Liver (tissue), 9 donors: ENCODE data around the gene TTC7B. TPM values are rescaled to one million over a fixed set of nuclear protein-coding genes. Genes with fewer than 3 reads are reported as not detected.

ENCODE experiments used
- DNase-seq: peaks from one replicate; pipeline ENCODE4 v3.0.0-alpha.2; 2017; ENCODE audit warnings: low spot score
- H3K27ac ChIP-seq, 2 donors: one replicate each; pipeline ENCODE4 v1.7.0; 2013; ENCODE audit warnings: inconsistent platforms in 2 of 2, low read length in 2 of 2, control low read depth in 1 of 2, low read depth in 1 of 2, mild to moderate bottlenecking in 1 of 2
- H3K27me3 ChIP-seq, 4 donors: one replicate each; pipeline versions ENCODE4 v1.6.1 to v1.7.0; 2013; ENCODE audit warnings: low read length in 3 of 4, inconsistent platforms in 1 of 4, mild to moderate bottlenecking in 1 of 4, moderate library complexity in 1 of 4; ENCODE audit not compliant: control insufficient read depth in 4 of 4, insufficient read depth in 4 of 4
- H3K36me3 ChIP-seq, 4 donors: one replicate each; pipeline versions ENCODE4 v1.6.1 to v1.7.0; 2013; ENCODE audit warnings: low read length in 3 of 4, mild to moderate bottlenecking in 3 of 4, low read depth in 1 of 4, moderate library complexity in 1 of 4; ENCODE audit not compliant: control insufficient read depth in 4 of 4, insufficient read depth in 3 of 4
- H3K4me1 ChIP-seq, 4 donors: one replicate each; pipeline versions ENCODE4 v1.6.1 to v1.7.0; 2013; ENCODE audit warnings: low read length in 3 of 4, mild to moderate bottlenecking in 3 of 4, moderate library complexity in 1 of 4; ENCODE audit not compliant: control insufficient read depth in 4 of 4, insufficient read depth in 4 of 4
- H3K4me3 ChIP-seq, 3 donors: one replicate each; pipeline versions ENCODE4 v1.6.1 to v1.7.0; 2013; ENCODE audit warnings: low read length in 3 of 3, control low read depth in 1 of 3, low read depth in 1 of 3, mild to moderate bottlenecking in 1 of 3
- H3K9ac ChIP-seq, 2 donors: one replicate each; pipeline ENCODE4 v1.7.0; 2013; ENCODE audit warnings: low read length in 2 of 2, mild to moderate bottlenecking in 2 of 2, moderate library complexity in 2 of 2, control low read depth in 1 of 2, low read depth in 1 of 2
- H3K9me3 ChIP-seq, 4 donors: one replicate each; pipeline versions ENCODE4 v1.6.1 to v1.7.0; 2013; ENCODE audit warnings: low read length in 3 of 4; ENCODE audit not compliant: control insufficient read depth in 4 of 4
- ATF3 ChIP-seq: IDR thresholded peaks from 2 replicates; pipeline ENCODE4 v1.6.1; 2016; ENCODE audit warnings: antibody characterized with exemption
- CTCF ChIP-seq: fragments of 150-350 bp; IDR thresholded peaks from 2 replicates; pipeline ENCODE4 v1.5.1; 2017; ENCODE audit warnings: improper control_type of control experiment, low read depth, low read length; ENCODE audit not compliant: missing input control
- EGR1 ChIP-seq, 2 donors: IDR thresholded peaks; 2 replicates each; pipeline ENCODE4 v1.6.1; 2016 to 2018; ENCODE audit warnings: antibody characterized with exemption in 2 of 2, low read depth in 2 of 2
- FOXA1 ChIP-seq: IDR thresholded peaks from 2 replicates; pipeline ENCODE4 v1.6.1; 2016; ENCODE audit warnings: antibody characterized with exemption
- FOXA2 ChIP-seq: IDR thresholded peaks from 2 replicates; pipeline ENCODE4 v1.6.1; 2016; ENCODE audit warnings: antibody characterized with exemption
- GABPA ChIP-seq, 2 donors: IDR thresholded peaks in 1 of 2; conservative IDR thresholded peaks in 1 of 2; 2 replicates each; pipeline ENCODE4 v1.6.1; 2016; ENCODE audit warnings: antibody characterized with exemption in 2 of 2, mild to moderate bottlenecking in 1 of 2, moderate library complexity in 1 of 2
- HNF4A ChIP-seq, 2 donors: conservative IDR thresholded peaks; 2 replicates each; pipeline ENCODE4 v1.6.1; 2016; ENCODE audit warnings: antibody characterized with exemption in 2 of 2, mild to moderate bottlenecking in 2 of 2
- HNF4G ChIP-seq: IDR thresholded peaks from 2 replicates; pipeline ENCODE4 v1.6.1; 2016; ENCODE audit warnings: antibody characterized with exemption
- JUND ChIP-seq, 2 donors: IDR thresholded peaks; 2 replicates each; pipeline ENCODE4 v1.6.1; 2016; ENCODE audit warnings: antibody characterized with exemption in 2 of 2
- MAX ChIP-seq: IDR thresholded peaks from 2 replicates; pipeline ENCODE4 v1.6.1; 2016; ENCODE audit warnings: antibody characterized with exemption
- NR2F2 ChIP-seq: IDR thresholded peaks from 2 replicates; pipeline ENCODE4 v1.6.1; 2016; ENCODE audit warnings: antibody characterized with exemption
- RAD21 ChIP-seq, 2 donors: IDR thresholded peaks; 2 replicates each; pipeline ENCODE4 v1.6.1; 2016; ENCODE audit warnings: antibody characterized with exemption in 2 of 2, mild to moderate bottlenecking in 2 of 2
- REST ChIP-seq: IDR thresholded peaks from 2 replicates; pipeline ENCODE4 v1.6.1; 2016; ENCODE audit warnings: antibody characterized with exemption, mild to moderate bottlenecking
- RXRA ChIP-seq, 2 donors: IDR thresholded peaks; 2 replicates each; pipeline ENCODE4 v1.6.1; 2017 to 2018; ENCODE audit warnings: antibody characterized with exemption in 2 of 2, mild to moderate bottlenecking in 1 of 2
- SP1 ChIP-seq: IDR thresholded peaks from 2 replicates; pipeline ENCODE4 v1.6.1; 2018; ENCODE audit warnings: antibody characterized with exemption, mild to moderate bottlenecking
- TAF1 ChIP-seq: conservative IDR thresholded peaks from 2 replicates; pipeline ENCODE4 v1.6.1; 2016; ENCODE audit warnings: antibody characterized with exemption, mild to moderate bottlenecking
- YY1 ChIP-seq: IDR thresholded peaks from 2 replicates; pipeline ENCODE4 v1.6.1; 2016; ENCODE audit warnings: antibody characterized with exemption, mild to moderate bottlenecking
- ZBTB33 ChIP-seq: IDR thresholded peaks from 2 replicates; pipeline ENCODE4 v1.6.1; 2016; ENCODE audit warnings: antibody characterized with exemption
- WGBS: extraction: QIAGEN DNeasy Blood & Tissue Kit; methylation state at CpG from one replicate; pipeline ENCODE4 v1.1.7; 2013; 5-methylcytosine and 5-hydroxymethylcytosine counted together
- polyA plus RNA-seq, 2 donors: library from polyadenylated mRNA; stranded (reverse) in 1 of 2; unstranded in 1 of 2; fragments of 200-250 nt in 1 of 2; fragments of >200 nt in 1 of 2; fragmentation: Nextera tagmentation in 1 of 2; extraction: Ambion mirVana in 1 of 2; gene quantifications; one replicate each; pipeline versions ENCODE4 v1.2.1 to v1.2.3, GENCODE V29; 2013 to 2015
- total RNA-seq, 2 donors: library from RNA; depleted of rRNA; stranded (reverse); fragments of >200 nt; gene quantifications; one replicate each; pipeline ENCODE4 v1.2.3, GENCODE V29; 2014
- donor health status: healthy.
- donor health status: healthy.
- donor health status: healthy.
- donor health status: healthy.
- donor health status: healthy.

The TTC7B gene
- total and polyA plus RNA-seq, 4 donors, result 9.1 to 31.0 (median 12.5) TPM

- TF ChIP-seq GABPA (IDR thresholded peaks at IDR 0.05 in 1 of 2, conservative IDR thresholded peaks at IDR 0.05 in 1 of 2) (no peak), EGR1 (IDR thresholded peaks at IDR 0.05; ENCODE audit: low read depth in 2 of 2) (no peak), MAX (no peak), RXRA (IDR thresholded peaks at IDR 0.05) (no peak), ATF3 (no peak), SP1 (no peak), TAF1 (no peak), FOXA2 (no peak), REST (no peak), CTCF (no peak), RAD21 (IDR thresholded peaks at IDR 0.05) (no peak), HNF4A (conservative IDR thresholded peaks at IDR 0.05) (no peak), ZBTB33 (no peak), FOXA1 (no peak), YY1 (no peak), JUND (IDR thresholded peaks at IDR 0.05) (no peak), NR2F2 (no peak), HNF4G (no peak)
- Histone ChIP-seq H3K9me3 (no peaks in the 10 kb centered on the region), H3K4me3 (no peak overlapping the region), H3K9ac (no peak overlapping the region), H3K27me3 (no peaks in the 10 kb centered on the region), H3K4me1 (no peaks in the 10 kb centered on the region), H3K27ac (no peak overlapping the region), H3K36me3 (peaks cover 0 to 4% (median 3%) of the 10 kb centered on the region in 4 donors)
- no peak for DNase-seq
- WGBS, result 88% methylated on average over 4 of the region's 4 CpGs
Observed at GRCh38 chr14:90560558-90560957, 255.7 kb downstream of the TTC7B start.
